NCI-H1930 (cell line): ENCODE measurements around the gene TUT4.

ENCODE experiments used
- DNase-seq, 2 experiments: peaks; one replicate each; lab custom pipeline; 2025; lab: John Stamatoyannopoulos, UW

TUT4 gene

GRCh38 chr1:52463891-52464290, 89.0 kb downstream of the TUT4 start:
- no peak for DNase-seq

GRCh38 chr1:52461821-52462220, 91.1 kb downstream of the TUT4 start:
- no peak for DNase-seq

- DNase-seq, result no peak
These were observed 92.2 kb downstream of the TUT4 start for GRCh38 chr1:52460694-52461093.

- DNase-seq, result no peak
These were observed 97.2 kb downstream of the TUT4 start for GRCh38 chr1:52455686-52456085.

GRCh38 chr1:52454779-52455178, 98.1 kb downstream of the TUT4 start:
- no peak for DNase-seq

- DNase-seq, result peak in 1 of 2 experiments; percentile 63
These were observed 98.8 kb downstream of the TUT4 start for GRCh38 chr1:52454127-52454526.

- no peak for DNase-seq
These were observed 108.4 kb downstream of the TUT4 start for GRCh38 chr1:52444463-52444862.

GRCh38 chr1:52439976-52440375, 112.9 kb downstream of the TUT4 start:
- no peak for DNase-seq

- DNase-seq, result peak in 1 of 2 experiments; percentile 12
These were observed 116.1 kb downstream of the TUT4 start for GRCh38 chr1:52436817-52437216.

GRCh38 chr1:52435650-52436049, 117.2 kb downstream of the TUT4 start:
- DNase-seq, result no peak

GRCh38 chr1:52435211-52435610, 117.7 kb downstream of the TUT4 start:
- no peak for DNase-seq

- DNase-seq, result no peak
These were observed 120.1 kb downstream of the TUT4 start for GRCh38 chr1:52432807-52433206.

- no peak for DNase-seq
These were observed 125.7 kb downstream of the TUT4 start for GRCh38 chr1:52427152-52427551.

GRCh38 chr1:52426371-52426770, 126.5 kb downstream of the TUT4 start:
- DNase-seq, result no peak

- DNase-seq, result no peak
These were observed 128.1 kb downstream of the TUT4 start for GRCh38 chr1:52424813-52425212.

- no peak for DNase-seq
These were observed 128.7 kb downstream of the TUT4 start for GRCh38 chr1:52424231-52424636.

- no peak for DNase-seq
These were observed 129.1 kb downstream of the TUT4 start for GRCh38 chr1:52423771-52424170.

- no peak for DNase-seq
These were observed 129.8 kb downstream of the TUT4 start for GRCh38 chr1:52423055-52423454.

- DNase-seq, result no peak
These were observed 132.2 kb downstream of the TUT4 start for GRCh38 chr1:52420713-52421112.

- DNase-seq, result no peak
These were observed 136.1 kb downstream of the TUT4 start for GRCh38 chr1:52416811-52417210.

GRCh38 chr1:52414942-52415341, 137.9 kb downstream of the TUT4 start:
- no peak for DNase-seq

- DNase-seq, result no peak
These were observed 139.4 kb downstream of the TUT4 start for GRCh38 chr1:52413410-52413989.

GRCh38 chr1:52404975-52405338, 147.9 kb downstream of the TUT4 start:
- no peak for DNase-seq

- peak; percentile 95 to 97 for DNase-seq
These were observed 148.5 kb downstream of the TUT4 start, which contains the start of the genes ORC1 and PRPF38A for GRCh38 chr1:52404116-52404974. Gene ORC1 (minus strand): TSS chr1:52404423. CDS start chr1:52402223, 2,200 bp downstream. Gene PRPF38A (plus strand): TSS chr1:52404602. CDS start chr1:52404750, 148 bp downstream.
